NCI-H510A treated with DMSO at 0.1 percent for 48 hours (cell line): Measurements from ENCODE around the gene TSPAN6.

ENCODE experiments used
- DNase-seq: peaks from one replicate; lab custom pipeline; 2025; lab: John Stamatoyannopoulos, UW

Gene TSPAN6

DNA sequence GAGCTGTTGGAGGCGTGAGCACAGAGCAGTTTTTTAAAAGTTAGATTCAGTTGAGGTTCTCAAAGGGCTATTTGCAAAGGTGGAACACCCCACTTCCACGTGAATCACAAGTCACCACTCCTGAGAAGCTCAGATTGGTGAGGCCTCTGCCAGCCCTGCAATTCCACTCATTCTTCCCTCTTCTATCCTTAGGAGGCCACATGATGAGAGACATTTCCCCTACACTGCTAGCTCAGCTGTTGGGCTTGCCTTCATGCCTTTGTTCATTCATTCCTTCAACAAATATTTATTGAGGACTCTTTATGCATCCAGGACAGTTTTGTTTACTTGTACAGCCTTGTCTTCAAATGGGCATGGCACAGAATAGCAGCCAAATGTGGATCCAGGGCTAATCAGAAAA, 11.1 kb upstream of the TSPAN6 start:
- no peak for DNase-seq

DNA sequence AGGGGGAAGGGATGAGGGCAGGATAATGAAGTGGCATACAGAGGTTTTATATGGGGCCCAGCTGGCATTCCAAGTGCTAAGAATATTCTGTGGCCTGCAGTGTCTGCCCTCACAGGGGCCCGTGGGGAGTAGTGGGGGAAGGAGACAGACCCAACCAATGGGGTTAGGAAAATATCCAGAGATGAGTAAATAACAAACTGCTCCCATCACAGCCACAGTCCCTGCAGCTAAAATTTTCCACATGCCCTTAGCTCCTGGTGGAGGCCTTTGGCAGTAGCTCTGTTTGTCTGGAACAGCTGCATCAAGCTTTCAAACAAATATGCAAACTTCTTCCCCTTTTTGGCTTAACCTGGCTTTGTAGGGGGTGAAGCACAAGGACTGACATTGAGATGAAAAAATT, 10.5 kb upstream of the TSPAN6 start:
- DNase-seq: no peak

DNA sequence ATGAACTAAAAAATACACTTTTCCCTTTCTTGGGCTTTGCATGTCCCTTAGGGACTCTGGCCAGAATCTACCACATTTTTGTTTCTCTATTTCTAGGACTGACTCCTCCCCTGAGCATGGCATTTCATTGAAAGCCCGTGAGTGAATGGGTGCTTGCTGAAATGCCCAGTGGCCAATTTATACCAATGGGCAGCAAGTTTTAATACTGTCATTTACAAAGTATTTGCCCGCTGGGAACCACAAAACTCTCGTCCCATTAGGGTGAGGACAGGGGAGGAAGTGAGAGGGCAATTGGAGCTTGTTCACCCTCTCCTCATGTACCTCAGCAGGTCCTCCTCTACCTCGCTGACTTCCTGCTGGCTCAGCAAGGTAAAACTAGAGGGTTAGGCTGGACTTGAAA, 8.5 kb upstream of the TSPAN6 start:
- DNase-seq: no peak

DNA sequence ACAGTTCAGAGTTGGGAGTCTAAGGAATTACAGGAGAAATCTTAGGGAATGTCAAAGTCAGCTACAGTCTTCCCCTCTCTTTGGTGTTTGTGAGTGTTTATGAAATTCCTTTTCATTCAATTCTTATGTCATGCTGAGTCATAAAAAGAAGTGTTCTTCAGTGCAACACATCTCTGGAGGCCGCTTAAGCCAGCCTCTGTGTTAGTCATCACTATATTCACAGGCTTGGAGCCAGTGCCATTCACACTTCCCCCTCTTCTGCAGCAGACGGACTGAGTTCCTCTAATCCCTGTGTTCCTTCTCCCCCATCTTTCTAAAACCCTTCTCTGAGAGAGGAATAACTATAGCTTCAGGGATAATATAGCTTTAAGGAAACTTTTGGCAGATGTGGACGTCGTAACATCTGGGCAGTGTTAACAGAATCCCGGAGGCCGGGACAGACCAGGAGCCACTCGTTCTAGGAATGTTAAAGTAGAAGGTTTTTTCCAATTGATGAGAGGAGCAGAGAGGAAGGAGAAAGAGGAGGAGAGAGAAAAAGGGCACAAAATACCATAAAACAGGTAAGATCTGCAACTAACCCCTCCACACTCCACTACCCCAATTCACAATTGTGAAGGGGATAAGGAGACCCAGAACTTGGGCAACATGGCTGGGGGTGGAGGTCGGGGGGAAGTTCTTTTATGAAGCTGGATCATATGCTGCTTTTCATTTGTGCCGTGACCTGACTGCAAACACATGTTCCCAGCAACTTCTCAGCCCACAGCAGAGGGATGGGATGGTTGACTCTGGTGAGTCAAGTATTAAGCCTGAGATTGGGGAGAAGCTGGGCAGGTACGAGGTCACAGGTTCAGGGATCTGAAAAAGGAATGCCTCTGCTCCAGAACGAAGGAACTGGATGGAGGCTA, 7.6 kb upstream of the TSPAN6 start, which contains the start of gene SRPX2:
SRPX2 (plus strand) TSS at position 244 of the 905 bp plus-strand sequence. CDS start 2,124 bp downstream, outside the sequence.
- no peak for DNase-seq

DNA sequence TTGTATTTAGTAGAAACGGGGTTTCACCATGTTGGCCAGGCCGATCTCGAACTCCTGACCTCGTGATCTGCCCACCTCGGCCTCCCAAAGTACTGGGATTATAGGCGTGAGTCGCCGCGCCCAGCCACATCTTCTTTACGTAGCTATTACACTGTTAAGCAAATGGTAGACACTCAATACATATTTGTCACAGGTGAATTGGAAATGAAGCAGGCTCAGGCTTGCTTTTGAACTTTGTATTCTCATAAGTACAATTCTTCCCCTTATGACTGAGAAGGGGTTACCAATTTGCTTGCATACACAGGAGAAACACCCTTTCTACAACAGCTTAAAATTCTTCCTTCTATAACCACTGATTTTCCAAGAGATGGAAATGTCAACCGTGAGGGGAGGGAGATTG, 6.6 kb upstream of the TSPAN6 start:
- DNase-seq: no peak

DNA sequence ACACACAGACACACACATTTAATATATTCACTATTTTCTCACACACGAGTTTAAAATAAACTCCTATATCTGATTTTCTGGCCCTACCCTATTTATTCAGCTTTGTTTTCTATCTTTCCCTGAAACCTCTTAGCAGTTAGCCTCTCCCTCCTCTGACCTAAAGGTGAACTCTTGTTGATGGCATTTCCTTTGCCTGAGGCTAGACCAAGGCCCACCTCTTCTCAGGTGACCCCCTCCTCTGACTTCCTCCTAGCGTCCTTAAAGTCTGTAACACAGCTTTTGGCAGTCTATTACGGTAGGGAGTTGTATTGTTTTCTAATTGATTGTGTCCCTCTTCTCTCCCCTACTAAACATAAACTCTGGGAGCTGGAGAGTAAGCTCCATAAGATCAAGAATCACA, 5.7 kb upstream of the TSPAN6 start:
- DNase-seq: no peak

DNA sequence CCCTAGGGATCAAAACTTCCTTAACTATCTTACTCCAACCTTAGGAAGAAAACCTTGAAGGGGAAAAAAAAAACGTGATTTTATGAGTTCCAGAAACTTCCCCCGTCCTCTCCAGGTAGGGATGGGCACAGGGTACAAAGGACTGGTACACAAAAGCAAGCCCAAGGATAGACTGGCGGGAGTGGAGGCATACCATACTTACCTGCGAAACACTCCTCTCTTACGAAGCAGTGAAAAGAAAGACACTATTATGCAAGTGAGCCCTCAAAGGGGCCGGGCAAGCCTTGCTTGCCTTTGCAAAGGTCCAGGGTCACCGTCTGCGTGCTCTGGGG, 651 bp downstream of the TSPAN6 start:
- peak; percentile 19 for DNase-seq

DNA sequence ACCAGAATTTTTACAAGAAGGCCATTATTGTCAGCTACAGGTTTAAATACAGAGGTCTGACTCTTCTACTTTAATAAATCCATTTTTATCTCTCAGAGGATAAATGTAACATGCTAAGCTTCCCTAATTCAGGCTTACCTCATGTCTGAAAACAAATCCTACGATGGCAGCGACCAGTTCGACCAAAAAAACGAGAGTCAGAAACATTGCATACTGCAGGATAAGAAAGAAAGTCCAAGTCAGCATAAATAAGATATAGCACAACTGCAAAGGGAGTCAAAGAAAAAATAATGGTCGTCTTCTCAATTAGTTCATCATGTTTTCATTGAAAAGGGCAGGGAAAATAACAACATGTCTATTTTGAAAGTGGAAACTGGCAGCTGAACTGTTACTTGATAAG, 1.6 kb downstream of the TSPAN6 start:
- no peak for DNase-seq

DNA sequence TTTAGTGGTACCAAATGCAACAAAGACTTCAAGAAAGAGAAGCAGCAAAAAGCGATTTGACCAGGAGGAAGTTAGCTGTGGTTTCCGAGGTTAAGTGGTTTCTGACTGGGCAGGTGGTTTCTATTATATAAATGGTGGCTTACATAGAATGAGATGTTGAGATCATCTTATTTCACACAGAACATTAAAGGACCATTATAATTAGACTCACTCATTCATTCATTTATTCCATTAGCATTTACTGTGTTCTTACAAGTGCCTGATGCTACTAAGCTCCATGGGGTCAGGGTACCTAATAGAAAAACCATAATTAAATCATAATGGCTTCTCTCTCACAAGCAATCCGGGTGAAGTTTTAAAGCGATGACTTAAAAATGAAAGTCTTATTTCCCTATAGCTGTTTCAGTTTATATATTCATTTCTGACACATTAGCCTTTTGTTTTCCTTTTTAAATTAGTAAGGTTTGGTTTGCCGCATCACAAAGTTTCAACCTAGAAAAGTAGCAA, 10.6 kb downstream of the TSPAN6 start:
- no peak for DNase-seq

DNA sequence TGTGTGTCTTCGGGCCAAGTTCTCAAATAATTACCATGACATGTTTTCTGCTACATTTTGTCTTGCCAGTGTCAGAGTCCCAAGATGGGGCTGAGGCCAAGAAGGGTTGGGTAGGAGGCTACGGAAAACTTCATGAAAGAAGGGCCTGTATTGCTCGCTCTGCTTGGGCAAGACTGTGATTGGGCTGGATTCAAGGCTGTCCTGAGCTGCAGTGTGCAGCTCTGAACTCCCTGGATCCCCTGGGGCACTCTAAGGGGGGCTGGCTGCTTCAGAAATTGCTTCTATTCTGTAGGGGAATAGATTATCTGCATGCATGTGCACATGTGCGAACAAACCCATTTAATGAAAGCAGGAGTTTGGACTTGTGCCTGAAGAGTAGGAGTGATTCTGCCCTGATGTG, 13.6 kb downstream of the TSPAN6 start:
- no peak for DNase-seq

DNA sequence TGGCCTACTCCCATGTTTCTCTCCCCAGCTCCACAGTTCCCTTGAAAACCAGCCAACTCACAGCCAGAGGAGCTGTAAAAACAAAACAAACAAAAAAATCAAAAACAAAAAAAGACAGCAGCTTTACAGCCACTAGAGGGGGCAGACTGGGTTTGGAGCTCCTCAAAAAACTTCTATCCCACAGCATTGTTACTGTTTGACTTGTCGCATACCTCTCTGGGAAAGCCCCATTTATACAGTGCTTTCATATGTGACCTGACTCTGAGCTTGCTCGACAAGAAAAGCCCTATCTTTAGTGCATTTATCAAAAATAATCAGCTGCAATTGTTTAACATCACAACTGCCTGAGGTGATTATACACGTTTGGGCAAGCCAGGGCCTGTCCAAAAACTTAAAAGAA, 21.6 kb downstream of the TSPAN6 start:
- no peak for DNase-seq

DNA sequence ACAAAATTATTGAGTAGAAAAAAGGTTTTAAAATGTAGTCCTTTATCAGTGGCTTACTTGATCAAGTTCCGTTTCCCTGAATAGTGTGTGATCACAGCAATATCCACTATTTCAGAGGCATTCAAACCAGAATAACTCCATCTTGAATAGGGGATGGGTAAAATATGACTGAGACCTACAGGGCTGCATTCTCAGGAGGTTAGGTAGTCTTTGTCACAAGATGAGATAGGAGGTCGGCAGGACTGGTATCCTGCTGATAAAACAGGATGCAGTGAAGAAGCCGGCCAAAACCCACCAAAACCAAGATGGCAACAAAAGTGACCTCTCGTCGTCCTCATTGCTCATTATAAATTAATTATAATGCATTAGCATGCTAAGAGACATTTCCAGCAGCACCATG, 24.7 kb downstream of the TSPAN6 start:
- DNase-seq: no peak

DNA sequence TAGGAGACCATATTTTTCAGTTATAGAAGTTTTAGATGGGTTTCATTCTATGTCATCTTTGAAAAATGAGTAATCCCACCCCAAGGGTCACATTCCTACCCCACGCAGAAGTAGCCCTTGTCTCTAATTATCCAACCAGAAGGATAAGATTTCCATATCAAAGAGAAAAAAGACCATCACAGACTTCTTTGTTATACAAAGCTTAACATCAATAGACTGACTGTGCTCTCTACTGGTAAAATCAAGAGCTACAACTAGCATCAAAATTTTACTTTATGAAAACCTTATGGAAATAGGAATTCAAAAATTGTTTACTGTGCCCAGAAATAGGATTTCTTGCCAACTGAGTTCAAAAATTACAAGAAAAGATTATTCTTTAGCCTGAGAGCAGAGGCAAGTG, 27.0 kb downstream of the TSPAN6 start:
- DNase-seq: no peak

DNA sequence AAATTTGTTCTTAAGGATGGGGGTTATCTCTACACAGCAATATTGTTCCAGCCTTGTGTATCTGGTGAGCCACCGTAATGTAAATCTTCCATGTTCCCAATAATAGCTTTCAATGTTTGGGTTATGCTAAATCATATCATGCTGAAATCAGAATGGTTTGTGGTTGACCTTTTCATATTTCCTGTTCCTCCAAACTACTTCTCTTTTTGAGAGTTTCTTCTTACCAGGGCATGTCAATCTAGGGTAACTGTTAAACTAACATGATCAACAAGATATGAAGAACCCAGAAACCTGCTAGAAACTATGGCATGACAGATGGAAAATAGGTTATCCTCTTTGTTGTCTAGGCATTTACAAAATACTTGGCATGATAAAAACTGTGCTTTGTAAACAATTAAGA, 29.9 kb downstream of the TSPAN6 start:
- no peak for DNase-seq

DNA sequence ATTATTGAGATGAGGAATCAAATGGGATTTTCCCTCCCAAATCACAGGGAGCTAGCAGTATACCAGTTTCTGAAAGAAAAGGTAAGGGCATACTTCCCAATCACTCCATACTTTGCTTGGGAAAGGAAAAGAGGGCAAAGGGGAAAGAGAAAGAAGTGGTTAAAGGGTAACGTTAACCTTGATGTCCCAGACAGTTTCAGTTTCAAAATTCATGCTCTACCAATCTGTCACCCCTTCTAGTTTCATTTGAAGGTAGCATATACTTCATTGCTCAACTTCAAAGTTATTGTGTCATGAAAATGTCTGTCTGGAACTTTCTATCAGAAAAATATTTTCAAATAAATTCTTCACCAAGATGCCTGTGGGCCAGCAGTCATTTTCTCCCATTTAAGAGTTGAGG, 35.8 kb downstream of the TSPAN6 start:
- no peak for DNase-seq

DNA sequence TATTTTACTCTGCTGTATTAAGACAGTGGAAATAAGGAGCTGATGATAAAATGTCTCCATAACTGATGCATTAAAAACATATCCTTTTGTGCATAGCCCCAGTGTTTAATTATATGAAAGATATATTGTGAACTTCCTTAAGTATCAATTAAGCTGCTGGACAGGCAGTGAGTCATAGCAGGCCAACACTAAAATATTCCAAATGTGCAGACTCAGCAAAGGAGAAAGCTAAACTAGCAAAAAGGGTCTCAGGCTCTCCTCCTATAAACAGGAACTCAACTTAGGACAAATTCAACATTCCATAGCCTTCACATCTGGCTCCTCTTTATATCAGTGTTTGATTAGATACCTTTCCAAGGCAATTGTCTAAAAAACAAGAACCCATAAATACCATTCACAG, 36.3 kb downstream of the TSPAN6 start:
- no peak for DNase-seq

DNA sequence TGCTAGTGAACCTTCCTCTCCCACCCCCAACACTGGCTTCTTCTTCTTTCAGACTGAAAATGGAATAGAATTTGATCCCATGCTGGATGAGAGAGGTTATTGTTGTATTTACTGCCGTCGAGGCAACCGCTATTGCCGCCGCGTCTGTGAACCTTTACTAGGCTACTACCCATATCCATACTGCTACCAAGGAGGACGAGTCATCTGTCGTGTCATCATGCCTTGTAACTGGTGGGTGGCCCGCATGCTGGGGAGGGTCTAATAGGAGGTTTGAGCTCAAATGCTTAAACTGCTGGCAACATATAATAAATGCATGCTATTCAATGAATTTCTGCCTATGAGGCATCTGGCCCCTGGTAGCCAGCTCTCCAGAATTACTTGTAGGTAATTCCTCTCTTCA, 37.1 kb downstream of the TSPAN6 start:
- DNase-seq: no peak

DNA sequence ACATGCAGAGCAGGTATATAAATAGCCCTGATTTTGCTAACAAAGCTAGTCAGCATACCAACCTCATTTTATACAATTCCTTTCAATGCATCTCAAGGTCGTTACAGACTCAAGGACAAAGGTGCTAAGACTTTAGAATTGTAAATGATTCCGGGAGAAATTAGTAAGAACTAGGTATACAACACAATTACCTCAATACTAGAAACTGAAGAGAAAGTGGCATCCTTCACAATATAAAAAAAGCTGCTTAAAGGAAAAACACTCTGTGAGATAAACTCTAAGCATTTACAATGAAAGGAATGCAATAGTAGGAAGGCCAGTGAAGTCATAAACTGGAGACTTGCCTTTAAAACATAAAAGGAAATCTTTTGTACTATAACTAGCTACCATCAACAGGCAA, 40.0 kb downstream of the TSPAN6 start:
- DNase-seq: no peak

DNA sequence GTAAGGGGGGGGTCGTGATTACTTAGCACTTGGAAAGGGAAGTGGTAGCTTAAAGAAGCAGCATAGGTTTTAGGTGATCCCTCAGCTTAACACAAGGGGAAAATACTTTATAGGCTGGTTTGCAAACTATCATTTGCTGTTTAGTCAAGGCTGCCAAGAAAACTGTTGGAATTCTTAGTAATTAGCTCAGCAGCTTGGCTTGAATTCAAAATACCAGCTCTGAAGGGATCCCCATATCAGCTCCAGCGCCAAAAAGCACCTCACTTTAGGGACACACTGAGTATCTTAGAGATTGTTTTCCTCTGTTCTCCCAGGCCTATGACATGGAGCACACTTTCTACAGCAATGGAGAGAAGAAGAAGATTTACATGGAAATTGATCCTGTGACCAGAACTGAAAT, 43.0 kb downstream of the TSPAN6 start:
- DNase-seq: no peak

DNA sequence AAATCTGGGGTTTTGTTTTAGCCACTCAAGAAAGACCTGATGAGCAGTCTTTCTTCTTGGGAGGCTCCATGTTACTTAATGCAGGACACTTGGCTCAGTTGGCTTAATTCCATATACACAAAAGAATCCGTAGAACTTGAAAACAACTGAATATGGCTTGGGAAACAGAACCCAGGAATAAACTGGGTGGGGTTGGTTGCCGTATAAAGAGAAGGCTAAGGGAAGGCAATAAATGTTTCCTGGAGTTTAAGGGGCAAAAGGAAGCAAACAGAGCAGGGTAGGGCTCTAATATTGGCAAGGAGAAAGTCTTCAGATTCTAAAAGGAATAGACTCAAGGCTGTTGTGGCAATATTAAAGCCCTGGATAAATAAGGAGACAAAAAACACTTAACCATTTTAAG, 43.5 kb downstream of the TSPAN6 start:
- DNase-seq: no peak

DNA sequence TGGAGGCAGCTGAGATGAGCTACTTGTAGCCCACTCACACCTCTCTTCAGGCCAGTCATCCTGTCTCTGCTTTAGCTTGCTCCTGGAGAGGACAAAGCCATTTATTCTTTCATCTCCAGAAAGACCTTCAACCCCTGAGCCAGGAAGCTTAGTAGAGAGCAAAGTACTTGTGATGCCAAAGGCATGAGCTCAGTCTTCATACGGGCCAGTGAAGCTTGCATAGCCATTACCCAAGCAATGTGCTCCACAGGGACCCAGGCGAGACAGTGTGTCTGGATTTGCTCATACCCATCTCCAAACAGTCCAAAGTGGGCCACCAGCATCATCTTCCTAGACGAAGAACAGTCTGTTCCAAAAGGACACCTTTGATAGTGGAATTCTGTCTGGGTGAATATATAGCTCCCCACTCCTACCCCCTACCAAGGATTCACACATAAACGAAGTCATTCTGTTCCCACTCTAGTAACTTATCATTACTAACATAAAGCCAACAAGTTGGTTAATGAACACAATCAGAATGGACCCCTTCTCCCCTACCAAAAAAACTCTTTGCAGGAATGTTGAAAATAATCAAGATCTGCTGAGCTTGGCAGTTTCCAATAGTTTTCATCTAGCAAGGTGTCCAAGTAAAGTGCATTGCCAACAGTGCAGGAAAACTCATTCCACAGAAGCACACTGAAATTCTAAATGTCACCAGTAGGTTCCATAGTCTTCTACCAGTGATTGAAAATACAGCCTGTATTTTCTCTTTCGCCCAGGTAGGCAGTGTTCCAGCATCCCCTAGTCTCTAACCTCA, 45.2 kb downstream of the TSPAN6 start:
- DNase-seq: no peak

DNA sequence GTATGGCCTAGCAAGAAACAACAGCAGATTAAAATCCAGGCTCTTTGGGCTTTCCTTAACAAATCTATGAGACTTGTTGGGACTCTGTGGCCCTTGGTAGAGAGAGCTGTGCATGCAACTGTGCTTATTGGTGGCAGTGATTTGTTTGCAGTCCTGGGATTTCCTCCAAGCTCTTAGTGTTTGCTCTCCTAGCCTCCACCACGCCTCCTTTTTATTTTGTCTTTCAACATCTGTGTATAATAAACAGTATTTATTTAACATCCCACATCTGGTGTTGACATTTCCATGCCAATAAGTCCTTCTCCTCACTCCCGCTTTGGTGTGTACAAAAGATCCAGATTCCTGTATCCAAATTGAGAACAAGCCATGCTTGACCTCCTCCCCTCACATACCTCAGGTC, 48.7 kb downstream of the TSPAN6 start:
- no peak for DNase-seq

DNA sequence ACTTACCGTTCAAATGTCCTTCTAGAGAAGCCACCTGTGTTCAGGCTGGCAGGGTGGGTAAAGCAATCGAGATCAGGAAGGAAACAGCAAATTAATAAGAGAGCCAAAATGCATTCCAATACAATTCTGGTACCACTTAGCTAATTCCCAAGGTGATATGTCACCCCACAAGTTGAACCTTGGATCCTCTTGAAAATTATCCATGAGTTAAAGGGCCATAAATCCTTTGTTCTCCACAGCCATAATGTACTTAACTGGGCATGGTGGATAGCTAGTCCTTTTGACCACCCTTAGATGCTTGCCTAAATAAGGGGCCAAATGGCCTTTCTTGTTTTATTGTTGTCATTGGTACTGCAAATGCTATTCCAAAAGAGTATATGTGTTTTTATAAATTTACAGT, 49.9 kb downstream of the TSPAN6 start:
- no peak for DNase-seq
